GM12873 (cell line): Measurements from ENCODE around the gene PRKCA.

Experiments
- CTCF ChIP-seq: IDR thresholded peaks from 2 replicates; pipeline ENCODE4 v1.5.1; 2012; ENCODE audit warnings: low read depth, mild to moderate bottlenecking, moderate library complexity, low read length, control low read depth; ENCODE audit not compliant: insufficient read depth; ENCODE audit errors: missing control alignments

The PRKCA gene

GRCh38 chr17:66313995-66314659 lies 11.7 kb downstream of the PRKCA start:
- TF ChIP-seq CTCF: no peak

- no peak for TF ChIP-seq CTCF
These were observed 15.2 kb downstream of the PRKCA start for GRCh38 chr17:66317629-66318028.

- no peak for TF ChIP-seq CTCF
These were observed 16.8 kb downstream of the PRKCA start for GRCh38 chr17:66319226-66319625.

- no peak for TF ChIP-seq CTCF
These were observed 20.4 kb downstream of the PRKCA start for GRCh38 chr17:66322764-66323163.

- TF ChIP-seq CTCF: no peak
These were observed 24.1 kb downstream of the PRKCA start for GRCh38 chr17:66326476-66327047.

GRCh38 chr17:66330646-66331037 lies 28.2 kb downstream of the PRKCA start:
- TF ChIP-seq CTCF: no peak

GRCh38 chr17:66331038-66331816 lies 28.8 kb downstream of the PRKCA start:
- TF ChIP-seq CTCF: no peak
